Thoracic aorta endothelial cell (primary cell): ENCODE results near the gene NPIPA5. TPM values are rescaled to one million over a fixed set of nuclear protein-coding genes. Genes with fewer than 3 reads are reported as not detected.

ENCODE experiments used
- total RNA-seq: library from RNA; depleted of rRNA; stranded (reverse); fragments of >200 nt; gene quantifications from 2 replicates; pipeline ENCODE4 v1.2.3, GENCODE V29; 2012

NPIPA5 gene
- total RNA-seq: 0.93 and 4.8 TPM in 2 replicates

DNA sequence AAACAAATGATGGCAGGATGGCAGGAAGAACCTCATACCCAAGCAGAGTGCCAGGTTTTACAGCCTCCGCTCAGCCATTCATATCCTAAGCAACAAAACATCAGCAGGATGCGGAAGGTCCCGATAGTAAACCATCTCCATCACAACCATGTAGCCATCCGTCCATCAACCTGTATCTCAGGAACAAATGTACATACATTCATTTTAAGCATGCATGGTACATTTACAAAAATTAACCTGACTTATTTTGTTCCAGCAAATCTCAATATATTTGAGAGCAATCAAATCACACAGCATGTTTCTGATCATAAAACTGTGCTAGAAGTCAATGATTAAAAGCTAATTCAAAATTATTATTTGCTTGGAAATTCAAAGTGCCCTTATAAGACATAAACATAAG, at the start of gene NPIPA5:
Gene NPIPA5 (minus strand): TSS at position 101 of the 400 bp plus-strand sequence. CDS start 0 bp downstream, at position 101.

DNA sequence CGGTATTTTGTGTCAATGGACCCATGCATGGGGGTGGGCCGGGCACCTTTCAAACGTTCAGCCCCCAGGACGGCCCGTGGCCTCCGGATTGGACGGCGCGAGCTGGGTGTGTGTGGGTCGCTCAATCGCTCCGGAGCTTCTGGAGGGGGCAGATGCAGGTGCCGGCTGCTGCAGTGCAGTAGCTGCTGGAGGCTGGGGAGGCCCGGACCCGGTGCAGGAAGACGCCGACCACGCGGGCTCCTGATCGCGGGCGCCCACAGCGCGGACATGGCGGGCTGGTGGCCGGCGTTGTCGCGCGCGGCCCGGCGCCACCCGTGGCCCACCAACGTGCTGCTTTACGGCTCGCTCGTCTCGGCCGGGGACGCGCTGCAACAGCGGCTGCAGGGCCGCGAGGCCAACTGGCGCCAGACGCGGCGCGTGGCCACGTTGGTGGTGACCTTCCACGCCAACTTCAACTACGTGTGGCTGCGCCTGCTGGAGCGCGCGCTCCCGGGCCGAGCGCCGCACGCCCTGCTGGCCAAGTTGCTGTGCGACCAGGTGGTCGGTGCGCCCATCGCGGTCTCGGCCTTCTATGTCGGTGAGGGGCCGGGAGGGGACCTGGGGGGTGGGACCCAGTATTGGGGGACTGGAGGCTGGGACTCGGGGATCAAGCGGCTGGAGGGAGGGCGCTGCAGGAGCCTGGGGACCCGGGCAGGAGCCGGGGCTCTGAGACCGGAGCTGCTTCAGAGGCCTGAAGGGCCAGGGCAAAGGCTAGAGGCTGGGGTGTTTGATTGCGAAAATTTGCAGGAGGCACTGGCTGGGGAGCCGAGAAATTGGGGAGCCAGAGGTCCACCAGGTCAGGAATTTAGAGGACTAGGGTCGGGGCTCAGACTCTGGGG, 17.8 kb upstream of the NPIPA5 start, which contains the start of gene MPV17L:
Gene MPV17L (plus strand): TSS at position 124 of the 878 bp plus-strand sequence. CDS start 144 bp downstream, at position 268.

Other genes starting within 250 kb of the NPIPA5 start
- gene MPV17L, start 17.5 kb upstream of the NPIPA5 start, total RNA-seq: 0.13 and 3.4 TPM in 2 replicates
- gene BMERB1, start 56.3 kb upstream of the NPIPA5 start, total RNA-seq: 19.8 and 20.2 TPM in 2 replicates